Panc1 (cell line): Measurements from ENCODE around the gene GLT1D1.

Source experiments
- CTCF ChIP-seq: fragments of 450-650 bp; IDR thresholded peaks from 2 replicates; pipeline ENCODE4 v1.5.1; 2017; ENCODE audit warnings: mild to moderate bottlenecking
- POLR2AphosphoS5 ChIP-seq: IDR thresholded peaks from 2 replicates; pipeline ENCODE4 v1.6.1; 2012; ENCODE audit warnings: mild to moderate bottlenecking, low read depth, low read length, moderate library complexity
- SIN3A ChIP-seq: IDR thresholded peaks from 2 replicates; pipeline ENCODE4 v1.6.1; 2012; ENCODE audit warnings: low read depth, mild to moderate bottlenecking, low read length, moderate library complexity, borderline replicate concordance; ENCODE audit not compliant: insufficient read depth
- TF ChIP-seq, protein P1 (sequence below), 2 experiments: IDR thresholded peaks; 2 replicates each; pipeline ENCODE4 v1.6.1; 2011 to 2012; ENCODE audit warnings: low read depth in 2 of 2, control low read depth in 1 of 2, low read length in 1 of 2, mild to moderate bottlenecking in 1 of 2, moderate library complexity in 1 of 2; ENCODE audit not compliant: insufficient read depth in 1 of 2

DNA sequence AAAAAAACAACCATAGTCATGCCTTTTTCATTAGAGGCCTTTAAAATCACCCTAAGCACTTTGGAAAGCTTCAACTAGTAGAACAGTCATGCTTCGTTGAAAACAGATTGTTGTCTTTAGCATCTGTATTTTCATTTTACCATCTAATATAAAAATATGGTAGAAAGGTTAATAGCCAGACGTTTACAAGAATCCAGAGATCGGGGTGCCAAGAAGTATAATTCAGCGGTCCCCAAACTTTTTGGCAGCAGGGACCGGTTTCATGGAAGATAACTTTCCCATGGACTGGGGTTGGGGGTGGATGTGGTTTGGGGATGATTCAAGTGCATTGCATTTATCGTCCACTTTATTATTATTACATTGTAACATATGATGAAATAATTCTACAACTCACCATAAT, 138.4 kb downstream of the GLT1D1 start:
- TF ChIP-seq POLR2AphosphoS5 (no peak), CTCF (no peak), SIN3A (no peak)
- TF ChIP-seq, protein P1, sequence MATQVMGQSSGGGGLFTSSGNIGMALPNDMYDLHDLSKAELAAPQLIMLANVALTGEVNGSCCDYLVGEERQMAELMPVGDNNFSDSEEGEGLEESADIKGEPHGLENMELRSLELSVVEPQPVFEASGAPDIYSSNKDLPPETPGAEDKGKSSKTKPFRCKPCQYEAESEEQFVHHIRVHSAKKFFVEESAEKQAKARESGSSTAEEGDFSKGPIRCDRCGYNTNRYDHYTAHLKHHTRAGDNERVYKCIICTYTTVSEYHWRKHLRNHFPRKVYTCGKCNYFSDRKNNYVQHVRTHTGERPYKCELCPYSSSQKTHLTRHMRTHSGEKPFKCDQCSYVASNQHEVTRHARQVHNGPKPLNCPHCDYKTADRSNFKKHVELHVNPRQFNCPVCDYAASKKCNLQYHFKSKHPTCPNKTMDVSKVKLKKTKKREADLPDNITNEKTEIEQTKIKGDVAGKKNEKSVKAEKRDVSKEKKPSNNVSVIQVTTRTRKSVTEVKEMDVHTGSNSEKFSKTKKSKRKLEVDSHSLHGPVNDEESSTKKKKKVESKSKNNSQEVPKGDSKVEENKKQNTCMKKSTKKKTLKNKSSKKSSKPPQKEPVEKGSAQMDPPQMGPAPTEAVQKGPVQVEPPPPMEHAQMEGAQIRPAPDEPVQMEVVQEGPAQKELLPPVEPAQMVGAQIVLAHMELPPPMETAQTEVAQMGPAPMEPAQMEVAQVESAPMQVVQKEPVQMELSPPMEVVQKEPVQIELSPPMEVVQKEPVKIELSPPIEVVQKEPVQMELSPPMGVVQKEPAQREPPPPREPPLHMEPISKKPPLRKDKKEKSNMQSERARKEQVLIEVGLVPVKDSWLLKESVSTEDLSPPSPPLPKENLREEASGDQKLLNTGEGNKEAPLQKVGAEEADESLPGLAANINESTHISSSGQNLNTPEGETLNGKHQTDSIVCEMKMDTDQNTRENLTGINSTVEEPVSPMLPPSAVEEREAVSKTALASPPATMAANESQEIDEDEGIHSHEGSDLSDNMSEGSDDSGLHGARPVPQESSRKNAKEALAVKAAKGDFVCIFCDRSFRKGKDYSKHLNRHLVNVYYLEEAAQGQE (IDR thresholded peaks at IDR 0.05; ENCODE audit: insufficient read depth in 1 of 2, low read depth in 2 of 2, low read length in 1 of 2), result no peak
